ENCODE data around the gene POLR2B. TPM values are rescaled to one million over a fixed set of nuclear protein-coding genes. Genes with fewer than 3 reads are reported as not detected.
"Not testable (repeated sequence)": the region's sequence is repeated elsewhere in the genome, so short reads cannot be mapped to it uniquely, and the experiment has no call there.

The POLR2B gene
- polyA plus RNA-seq, 12 donors, result 41.1 to 94.2 (median 82.9) TPM; not detected in 1

DNA sequence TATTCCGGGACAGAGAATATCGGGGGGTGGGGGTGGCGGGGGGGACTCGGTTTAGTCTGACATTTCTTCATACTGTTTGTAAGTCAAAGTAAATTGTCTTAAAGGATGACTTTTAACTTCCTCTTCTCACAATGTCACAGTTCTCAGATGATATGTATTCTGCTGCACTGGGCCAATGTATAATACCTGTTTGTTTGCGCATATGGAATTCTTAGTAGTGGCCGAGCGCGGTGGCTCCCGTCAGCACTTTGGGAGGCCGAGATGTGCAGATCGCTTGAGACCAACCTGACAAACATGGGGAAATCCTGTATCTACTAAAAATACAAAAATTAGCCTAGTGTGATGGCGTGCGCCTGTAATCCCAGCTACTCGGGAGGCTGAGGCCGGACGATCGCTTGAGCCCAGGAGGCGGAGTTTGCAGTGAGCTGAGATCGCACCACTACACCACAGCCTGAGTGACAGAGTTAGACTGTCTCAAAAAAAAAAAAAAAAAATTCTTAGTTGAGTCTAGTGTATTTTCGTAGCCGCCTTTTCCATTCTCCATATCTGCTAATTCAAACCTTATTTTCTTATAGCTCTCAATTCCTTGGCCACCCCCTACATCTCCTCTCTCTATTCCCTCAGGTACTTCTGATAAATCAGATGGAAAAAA, 851 bp downstream of the POLR2B start:
- no peak for DNase-seq

DNA sequence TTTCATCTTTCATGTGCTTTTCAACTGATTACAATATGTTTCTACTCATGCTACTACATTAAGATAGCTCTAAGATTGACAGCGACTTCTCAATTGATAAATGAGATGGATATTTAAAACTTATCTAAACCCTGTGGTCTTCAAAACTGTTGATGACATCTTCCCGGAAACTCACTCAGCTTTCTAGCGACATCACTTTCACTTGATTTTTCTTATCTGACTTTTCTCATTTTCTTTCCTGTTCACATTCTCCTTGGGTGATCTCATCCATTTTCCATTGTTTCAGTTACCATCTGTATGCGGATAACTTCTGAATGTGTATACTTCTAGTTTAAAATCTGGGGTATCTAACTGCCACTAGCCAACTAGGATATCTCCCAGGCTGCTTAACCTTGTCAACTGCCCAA, 3.1 kb downstream of the POLR2B start:
- no peak for DNase-seq

DNA sequence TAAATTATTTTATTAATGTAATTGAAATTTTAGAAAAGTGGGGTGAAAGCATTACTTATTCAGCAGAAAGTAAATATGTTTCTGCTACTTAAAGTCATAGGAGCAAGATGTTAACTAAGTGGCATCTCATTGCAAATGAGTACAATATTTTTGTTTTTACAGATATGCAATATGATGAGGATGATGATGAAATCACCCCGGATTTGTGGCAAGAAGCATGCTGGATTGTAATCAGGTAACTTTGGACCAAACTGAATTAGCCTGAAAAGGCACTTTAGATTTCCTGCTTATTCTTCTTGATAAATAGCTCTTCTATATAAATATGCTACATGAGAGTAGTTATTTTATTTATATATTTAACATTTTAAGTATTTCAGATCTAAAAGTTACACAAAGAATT, 7.5 kb downstream of the POLR2B start:
- DNase-seq, result no peak

DNA sequence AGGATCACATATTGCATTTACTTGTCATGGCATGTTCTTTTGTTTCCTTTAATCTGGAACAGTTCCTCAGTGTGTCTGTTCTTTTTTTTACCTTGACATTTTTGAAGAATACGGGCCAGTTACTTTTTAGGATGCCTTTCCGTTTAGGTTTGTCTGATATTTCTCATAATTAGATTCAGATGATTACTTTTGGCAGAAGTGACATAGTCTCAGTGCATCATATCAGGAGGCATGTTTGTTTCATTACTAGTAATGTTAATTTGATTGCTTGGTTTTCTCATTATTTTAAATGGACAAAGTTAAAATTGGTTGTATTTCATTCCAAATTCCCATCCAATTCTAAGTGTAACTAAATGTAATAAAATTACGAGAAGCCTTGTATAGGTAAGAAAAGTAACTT, 8.3 kb downstream of the POLR2B start:
- no peak for DNase-seq

DNA sequence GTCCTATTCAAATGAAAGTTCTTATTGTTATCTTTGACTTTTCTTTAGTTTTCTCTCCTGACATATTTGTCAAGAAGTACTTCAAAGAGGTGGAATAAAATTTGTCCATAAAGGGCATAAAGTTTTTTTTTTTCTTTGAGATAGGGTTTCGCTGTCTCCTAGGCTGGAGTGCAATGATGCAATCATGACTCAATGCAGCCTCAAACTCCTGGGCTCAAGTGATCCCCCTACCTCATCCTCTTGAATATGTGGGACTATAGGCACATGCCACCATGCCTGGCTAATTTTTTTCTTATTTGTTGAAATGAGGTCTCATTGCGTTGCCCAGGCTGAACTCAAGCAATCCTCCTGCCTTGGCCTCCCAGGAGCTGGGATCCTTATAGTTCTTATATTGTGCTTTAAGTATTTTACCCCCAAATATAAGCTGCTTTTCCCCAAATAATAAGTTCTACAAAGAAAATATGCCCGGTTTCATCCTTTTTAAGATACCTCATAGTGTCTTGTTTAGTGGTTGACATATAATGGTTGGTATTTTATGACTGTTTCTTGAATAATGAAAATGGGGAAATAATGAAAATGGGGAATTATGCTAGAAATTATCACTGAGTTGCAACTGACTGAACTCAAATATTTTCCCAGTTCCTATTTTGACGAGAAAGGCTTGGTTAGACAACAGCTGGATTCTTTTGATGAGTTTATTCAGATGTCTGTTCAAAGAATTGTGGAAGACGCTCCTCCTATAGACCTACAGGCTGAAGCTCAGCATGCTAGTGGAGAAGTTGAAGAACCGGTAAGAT, 11.6 kb downstream of the POLR2B start:
- no peak for DNase-seq

DNA sequence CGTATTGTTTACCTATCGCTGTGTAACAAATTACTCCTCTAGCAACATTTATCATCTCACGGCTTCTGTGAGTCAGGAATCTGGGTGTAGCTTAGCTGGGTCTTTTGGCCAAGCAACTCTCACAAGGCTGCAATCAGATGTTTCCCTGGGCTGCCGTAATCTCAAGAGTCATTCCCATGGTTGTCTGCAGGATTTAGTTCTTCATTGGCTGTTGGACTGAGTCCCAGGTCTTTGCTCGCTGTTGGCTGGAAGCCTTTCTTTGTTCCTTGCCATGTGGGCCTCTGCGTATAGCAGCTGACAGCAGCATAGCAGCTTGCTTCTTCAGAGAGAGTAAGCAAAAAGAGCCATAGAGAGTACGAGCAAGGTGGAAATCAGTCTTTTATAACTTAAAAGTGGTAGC, 16.8 kb downstream of the POLR2B start:
- peak; percentile 73 for DNase-seq

DNA sequence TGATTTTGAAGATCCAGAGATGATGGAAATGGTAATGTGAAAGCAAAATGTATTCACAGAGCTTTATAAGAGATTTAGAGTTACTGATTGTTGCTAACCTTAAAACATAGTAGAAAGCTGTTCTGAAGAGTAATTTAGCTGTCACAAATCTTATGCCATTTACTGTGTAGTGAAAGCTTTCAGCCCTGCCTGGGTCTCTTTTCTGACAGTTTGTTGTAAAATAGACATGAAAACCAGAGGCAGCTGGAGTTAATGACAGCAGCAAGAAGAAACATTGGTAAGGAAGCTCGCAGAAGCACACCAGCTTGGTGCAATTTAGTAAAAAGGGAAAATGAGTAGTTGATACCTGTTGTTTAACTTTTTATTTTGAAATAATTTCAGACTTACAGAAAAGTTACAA, 21.1 kb downstream of the POLR2B start:
- no peak for DNase-seq

DNA sequence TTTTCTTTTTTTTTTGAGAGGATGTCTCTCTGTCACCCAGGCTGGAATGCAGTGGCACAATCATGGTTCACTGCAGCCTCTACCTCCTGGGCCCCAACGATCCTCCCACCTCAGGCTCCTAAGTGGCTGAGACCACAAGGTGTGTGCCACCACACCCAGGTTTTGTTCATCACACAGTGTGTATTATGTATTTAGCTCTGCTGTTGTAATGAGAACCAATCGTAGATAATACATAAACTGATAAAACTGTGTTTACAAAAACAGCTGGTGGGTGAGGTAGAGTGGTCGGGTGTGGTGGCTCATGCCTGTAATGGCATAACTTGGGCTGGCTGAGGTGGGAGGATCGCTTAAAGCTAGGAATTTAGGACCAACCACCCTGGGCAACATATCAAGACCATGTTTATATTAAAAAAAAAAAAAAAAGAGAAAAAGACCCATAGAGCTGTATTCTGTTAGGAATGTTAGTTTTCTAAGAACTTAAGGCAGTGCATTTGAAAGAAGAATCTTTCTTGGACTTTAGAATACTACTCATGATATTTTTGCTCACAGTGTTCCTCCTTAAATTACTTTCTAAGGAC, 34.9 kb downstream of the POLR2B start:
- no peak for DNase-seq

DNA sequence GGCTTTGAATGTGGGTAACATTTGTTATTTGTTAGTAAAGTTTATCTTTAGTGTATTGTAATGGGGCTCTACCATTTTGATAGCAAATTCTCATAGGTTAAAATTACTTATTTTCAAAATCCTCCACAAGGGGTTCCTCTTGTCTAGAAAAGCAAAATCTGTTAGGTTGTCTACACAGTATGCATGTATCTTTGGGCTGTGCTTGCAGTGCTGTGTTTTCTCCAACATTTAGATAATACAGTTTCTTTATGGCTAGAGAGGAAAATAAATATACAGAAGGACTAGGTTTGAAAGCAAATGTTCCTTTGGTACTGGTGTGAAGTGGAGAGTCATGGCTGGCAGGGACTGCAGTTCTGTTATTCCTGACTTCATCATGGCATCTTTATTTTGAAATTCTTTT, 40.3 kb downstream of the POLR2B start:
- no peak for DNase-seq

DNA sequence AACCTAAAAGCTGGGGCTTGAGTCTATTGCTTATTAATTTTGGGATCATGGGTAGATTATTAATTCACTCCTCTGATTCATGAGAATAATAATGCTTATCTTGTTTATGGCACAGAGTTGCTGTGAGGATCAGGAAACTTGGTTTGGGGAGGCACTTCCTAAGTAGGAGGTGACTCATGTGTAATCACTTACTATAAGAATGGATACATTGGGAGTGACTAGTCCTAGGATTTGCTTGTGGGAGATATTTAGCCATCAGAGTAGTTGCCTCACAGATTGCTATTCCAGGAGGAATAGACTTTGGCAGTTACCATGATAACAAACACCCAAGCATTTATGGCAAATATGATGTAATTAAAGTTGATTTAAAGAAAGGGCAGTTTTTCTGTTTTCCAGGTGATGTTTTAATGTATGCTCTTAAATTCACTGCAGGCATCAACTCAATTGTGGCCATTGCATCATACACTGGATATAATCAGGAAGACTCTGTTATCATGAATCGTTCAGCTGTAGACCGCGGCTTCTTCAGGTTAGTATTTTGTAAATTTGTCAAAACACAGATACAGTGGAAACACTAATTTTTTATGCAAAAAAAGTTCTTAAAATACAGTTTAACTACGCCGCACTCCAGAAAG, 41.9 kb downstream of the POLR2B start:
- no peak for DNase-seq

DNA sequence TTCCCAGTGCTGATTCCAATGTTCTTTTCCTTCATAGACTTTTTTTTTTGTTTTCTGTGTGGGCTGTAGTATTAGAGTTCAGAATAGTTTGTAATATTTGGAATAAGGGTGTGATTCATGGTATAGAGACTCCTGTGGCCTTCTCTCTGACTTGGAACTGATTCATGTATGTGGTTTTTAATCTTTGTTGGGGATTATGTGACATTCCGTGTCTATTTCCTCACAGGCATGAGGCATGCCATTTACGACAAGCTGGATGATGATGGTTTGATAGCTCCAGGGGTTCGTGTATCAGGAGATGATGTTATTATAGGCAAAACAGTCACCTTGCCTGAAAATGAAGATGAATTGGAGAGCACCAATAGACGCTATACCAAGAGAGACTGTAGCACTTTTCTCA, 44.4 kb downstream of the POLR2B start:
- DNase-seq, result no peak

DNA sequence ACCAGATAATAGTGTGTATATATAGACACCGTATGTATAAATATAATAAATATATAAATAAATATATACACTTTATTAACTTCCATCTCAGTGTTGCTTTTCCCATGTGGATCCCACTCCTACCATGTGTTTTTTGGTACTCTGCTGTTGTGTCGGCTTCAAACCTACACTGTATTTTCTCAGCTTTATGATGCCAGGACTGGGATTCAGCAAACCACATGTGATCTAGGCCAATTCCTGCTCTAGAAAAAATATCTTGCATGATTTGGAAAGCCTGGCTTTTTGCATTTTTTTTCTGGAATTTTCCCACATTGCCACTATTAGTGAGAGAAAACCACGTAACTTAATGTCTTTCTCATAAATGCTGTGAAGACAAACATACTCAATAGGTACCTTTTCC, 55.8 kb downstream of the POLR2B start:
- no peak for DNase-seq

DNA sequence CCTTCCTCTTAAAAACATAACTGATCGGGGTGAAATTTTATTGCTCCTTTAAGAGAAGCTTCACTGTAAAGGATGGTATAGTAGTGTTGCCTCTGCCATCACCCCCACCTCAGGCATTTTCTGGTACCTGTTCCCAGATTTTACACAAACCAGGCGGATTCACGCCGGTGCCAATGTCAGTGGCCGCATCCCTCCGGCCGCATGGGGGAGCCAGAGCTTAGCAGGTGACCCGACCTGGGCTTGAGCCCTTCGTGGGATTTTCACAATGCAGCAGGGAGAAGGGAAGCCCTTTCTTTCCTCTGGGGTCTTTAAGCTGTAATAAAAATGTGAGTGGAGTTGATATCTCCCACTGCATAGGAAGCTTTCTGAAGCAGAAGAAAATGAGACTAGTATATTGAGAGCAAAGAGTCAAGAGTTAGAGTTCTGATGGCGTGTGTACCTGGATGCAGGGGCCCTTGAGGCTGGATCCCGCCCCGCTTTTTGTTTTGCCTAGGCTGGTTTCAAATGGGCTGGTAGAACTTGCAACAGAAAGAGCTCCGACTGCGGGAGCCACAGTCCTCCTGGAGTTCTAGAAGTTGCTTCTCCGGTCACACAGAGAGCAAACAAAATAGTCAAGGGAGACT, 59.4 kb downstream of the POLR2B start:
- peak; percentile 26 for DNase-seq

DNA sequence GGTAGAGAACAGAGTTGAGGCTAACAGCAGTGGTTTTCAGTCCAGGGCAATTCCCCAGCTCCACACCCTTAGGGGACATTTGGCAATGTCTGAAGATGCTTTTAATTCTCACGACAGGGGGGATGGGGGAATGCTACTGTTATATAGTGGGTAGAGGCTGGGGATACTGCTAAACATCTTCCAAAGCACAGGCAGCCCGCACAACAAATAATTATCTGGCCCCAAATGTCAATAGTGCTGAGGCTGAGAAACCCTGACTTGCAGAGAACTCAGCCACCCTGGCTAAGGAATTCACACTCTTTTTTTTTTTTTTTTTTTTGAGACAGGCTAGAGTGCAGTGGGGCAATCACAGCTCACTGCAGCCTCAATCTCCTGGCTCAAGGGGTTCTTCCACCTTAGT, 60.6 kb downstream of the POLR2B start:
- DNase-seq, result no peak

DNA sequence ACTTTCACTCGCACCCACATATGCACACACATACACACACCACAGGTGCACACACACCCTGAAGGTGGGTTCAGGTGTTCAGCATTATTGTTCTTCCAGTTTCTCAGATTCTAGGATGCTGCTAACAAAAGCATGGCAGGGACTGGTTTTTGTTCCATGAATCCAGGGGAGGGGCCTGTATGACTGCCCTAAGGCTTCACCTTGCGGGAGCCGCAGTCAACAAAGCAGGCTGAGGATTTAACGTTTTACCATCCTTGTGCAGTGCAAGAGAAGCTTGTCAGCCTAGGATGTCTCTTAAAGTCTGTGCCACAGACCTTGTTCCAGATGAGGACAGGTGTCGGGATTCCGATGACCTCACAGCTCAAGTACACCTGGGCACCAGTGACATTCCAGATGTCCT, 61.8 kb downstream of the POLR2B start:
- no peak for DNase-seq

DNA sequence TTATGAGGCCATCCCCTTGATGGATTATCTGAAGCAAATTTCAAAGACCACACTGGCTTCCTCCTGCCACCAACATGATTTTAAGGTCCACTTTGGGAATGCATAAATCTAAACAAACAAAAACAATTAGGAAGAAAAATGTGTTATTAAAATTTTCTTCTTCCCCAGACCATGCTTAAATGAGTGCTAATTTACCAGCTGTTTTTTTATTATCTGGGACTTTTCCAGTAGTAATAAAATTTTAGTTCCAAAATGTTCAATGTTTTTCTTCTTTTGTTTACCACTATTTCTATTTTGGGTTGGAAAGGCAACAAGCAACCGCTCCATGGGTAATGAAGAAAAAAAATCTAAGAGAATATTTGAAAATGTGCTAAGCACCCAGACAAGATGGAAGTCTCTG, 62.3 kb downstream of the POLR2B start:
- DNase-seq, result no peak

DNA sequence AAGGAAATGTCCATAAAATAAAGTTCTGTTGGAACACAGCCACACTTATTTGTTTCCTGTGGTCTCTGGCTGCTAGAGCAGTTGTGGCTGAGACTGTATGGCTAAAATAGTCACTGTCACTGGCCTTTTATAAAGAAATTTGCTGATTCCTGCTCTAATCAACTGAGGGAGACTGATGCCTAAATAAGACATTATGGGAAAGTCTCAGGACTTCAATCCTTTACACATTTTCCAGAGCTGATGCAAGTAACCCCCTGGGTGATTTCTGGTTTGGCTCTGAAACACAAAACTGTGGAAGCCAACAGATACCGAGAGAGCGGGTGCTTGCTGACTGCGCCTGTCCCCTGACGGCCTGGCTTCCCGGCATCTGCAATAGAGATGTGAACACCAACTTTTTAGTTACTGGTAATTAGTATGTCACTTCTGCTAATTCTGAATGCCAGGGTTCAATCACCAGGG, 64.0 kb downstream of the POLR2B start:
- DNase-seq, result peak; percentile 63

DNA sequence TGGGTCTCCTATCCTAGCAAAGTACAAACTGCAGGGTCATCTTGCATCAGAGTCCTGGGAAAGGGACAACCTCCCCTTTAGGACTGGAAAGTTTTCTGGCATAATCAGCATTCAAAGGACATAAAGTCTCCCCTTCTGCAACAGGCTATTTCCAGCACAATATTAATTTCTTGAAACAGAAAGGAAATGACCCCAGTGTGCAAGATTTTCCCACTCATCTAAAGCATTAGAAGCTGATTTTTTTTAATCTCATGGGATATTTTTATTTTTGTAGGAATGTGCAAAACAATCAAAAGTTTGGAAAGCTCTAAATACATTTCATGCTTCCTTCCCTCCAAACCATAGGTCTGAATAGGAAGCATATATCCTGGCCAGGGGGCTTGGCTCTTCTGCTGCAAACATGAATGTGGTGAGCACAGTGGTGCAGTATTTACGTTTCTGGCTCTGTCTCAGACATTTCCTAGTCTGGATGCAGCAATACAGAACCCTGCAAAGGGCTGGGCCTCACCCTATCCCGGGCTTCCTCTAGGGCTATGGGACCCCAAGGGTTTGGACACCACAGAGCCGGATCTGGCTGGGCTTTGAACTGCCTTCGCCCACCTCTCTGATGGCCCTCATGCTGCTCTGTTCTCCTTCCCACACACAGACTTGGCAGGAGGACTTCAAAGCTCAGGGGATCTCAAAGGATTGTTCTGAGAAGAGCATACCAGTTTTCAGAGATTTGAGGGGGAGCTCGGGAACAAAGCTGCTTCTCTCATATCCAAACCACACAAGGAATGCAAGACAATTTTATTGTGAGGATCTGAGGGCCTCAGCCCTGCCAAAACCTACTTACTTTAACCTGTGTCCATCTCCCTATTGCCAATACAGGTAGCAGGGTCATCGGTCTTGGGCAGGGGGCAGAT, 64.9 kb downstream of the POLR2B start:
- peak; percentile 87 for DNase-seq

DNA sequence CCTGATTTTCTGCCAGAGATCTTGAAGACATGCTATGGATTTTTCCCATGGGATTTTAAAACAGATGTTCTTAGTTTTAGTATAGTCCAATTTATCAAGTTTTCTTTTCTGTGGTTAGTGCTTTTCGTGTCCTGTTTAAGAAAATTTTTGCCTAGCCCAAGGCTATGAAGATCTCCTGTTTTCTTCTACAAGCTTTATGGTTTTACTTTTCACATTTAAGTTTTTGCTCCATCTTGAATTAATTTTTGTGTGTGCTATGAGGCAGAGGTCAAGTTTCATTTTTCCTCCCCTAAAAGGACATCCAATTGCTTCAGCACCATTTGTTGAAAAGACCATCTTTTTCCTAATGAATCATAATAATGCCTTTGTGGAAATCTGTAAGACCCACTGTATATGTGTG, 65.6 kb downstream of the POLR2B start:
- DNase-seq, result no peak

DNA sequence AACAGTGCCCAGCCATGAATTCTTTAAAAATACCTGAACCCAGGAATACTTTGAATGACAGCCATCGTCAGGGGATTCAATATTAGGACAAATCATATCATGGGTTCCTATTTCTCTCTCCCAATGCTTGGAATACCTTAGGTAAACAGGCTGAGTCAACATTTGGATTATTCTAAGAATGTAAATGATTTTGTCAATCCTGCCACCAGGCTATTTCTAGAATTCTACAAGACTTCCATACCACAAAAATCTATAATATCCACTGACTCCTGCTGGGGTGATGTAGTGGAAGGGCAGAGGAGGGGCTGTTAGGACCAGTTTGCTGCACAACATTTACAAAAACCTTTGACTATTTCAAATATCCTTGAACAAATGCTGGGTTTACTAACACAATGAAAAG, 66.3 kb downstream of the POLR2B start:
- DNase-seq, result no peak

DNA sequence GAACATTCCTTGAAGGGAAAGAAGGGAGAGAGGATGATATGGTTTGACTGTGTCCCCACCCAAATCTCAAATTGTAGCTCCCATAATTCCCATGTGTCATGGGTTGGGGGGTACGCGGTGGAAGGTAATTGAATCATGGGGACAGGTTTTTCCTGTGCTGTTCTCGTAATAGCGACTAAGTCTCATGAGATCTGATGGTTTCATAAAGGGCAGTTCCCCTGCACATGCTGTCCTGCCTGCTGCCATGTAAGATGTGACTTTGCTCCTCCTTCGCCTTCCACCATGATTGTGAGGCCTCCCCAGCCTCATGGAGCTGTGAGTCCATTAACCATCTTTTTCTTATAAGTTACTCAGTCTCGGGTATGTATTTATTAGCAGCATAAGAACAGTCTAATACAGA, 68.3 kb downstream of the POLR2B start:
- DNase-seq, result not testable (repeated sequence)

All from muscle of arm (tissue), 12 donors.